K562 (cell line): ENCODE measurements around the gene ZNF839. TPM values are rescaled to one million over a fixed set of nuclear protein-coding genes. Genes with fewer than 3 reads are reported as not detected.

Source experiments
- ARID2 ChIP-seq: fragments of 450-650 bp; IDR thresholded peaks from 2 replicates; pipeline ENCODE4 v1.6.1; 2017; ENCODE audit warnings: antibody characterized with exemption, mild to moderate bottlenecking
- ATF7 ChIP-seq: fragments of 450-650 bp; IDR thresholded peaks from 2 replicates; pipeline ENCODE4 v1.7.1; 2014; ENCODE audit warnings: mild to moderate bottlenecking, moderate library complexity
- C11orf30 ChIP-seq: fragments of 450-650 bp; IDR thresholded peaks from 2 replicates; pipeline ENCODE4 v1.6.1; 2016; ENCODE audit warnings: low read depth, mild to moderate bottlenecking
- CBX3 ChIP-seq, 2 experiments: IDR thresholded peaks; 1 replicate in 1 of 2; 2 replicates in 1 of 2; pipeline ENCODE4 v1.6.1; 2012; ENCODE audit warnings: inconsistent platforms in 2 of 2, low read length in 2 of 2, borderline replicate concordance in 1 of 2, control low read depth in 1 of 2
- CHD1 ChIP-seq: fragments of 200-600 bp; sonication (generic); IDR thresholded peaks from one replicate; pipeline ENCODE4 v1.6.1; 2012; ENCODE audit warnings: mild to moderate bottlenecking, moderate library complexity, low read length, inconsistent platforms
- CREB3L1 ChIP-seq: fragments of 450-650 bp; IDR thresholded peaks from 2 replicates; pipeline ENCODE4 v1.6.1; 2014; ENCODE audit warnings: low read depth, mild to moderate bottlenecking, moderate library complexity, borderline replicate concordance
- CREM ChIP-seq: IDR thresholded peaks from 2 replicates; pipeline ENCODE4 v1.6.1; 2014; ENCODE audit warnings: antibody characterized with exemption, low read depth
- FOXK2 ChIP-seq, 2 experiments: fragments of 450-650 bp; IDR thresholded peaks in 1 of 2; conservative IDR thresholded peaks in 1 of 2; 2 replicates each; pipeline ENCODE4 v1.6.1; 2016; ENCODE audit warnings: low read depth in 2 of 2, mild to moderate bottlenecking in 1 of 2
- FOXP1 ChIP-seq: sonication (generic); formaldehyde crosslinking; IDR thresholded peaks from 2 replicates; pipeline ENCODE4 v1.8.0; 2022; ENCODE audit warnings: mild to moderate bottlenecking, missing genetic modification reagents
- GATAD2B ChIP-seq: fragments of 450-650 bp; IDR thresholded peaks from 2 replicates; pipeline ENCODE4 v1.6.1; 2017; ENCODE audit warnings: mild to moderate bottlenecking, borderline replicate concordance
- HNRNPLL ChIP-seq: fragments of 200-400 bp; formaldehyde crosslinking; IDR thresholded peaks from 2 replicates; pipeline ENCODE4 v1.6.1; 2017; ENCODE audit warnings: low read length, low read depth, mild to moderate bottlenecking; ENCODE audit not compliant: poor library complexity, severe bottlenecking
- MAX ChIP-seq: sonication (generic); formaldehyde crosslinking; IDR thresholded peaks from 2 replicates; pipeline ENCODE4 v1.9.0; 2022; ENCODE audit warnings: mild to moderate bottlenecking, missing genetic modification reagents
- NFIC ChIP-seq: fragments of 450-650 bp; IDR thresholded peaks from 2 replicates; pipeline ENCODE4 v1.6.1; 2017; ENCODE audit warnings: mild to moderate bottlenecking, inconsistent platforms
- NFYB ChIP-seq: IDR thresholded peaks from 2 replicates; pipeline ENCODE4 v1.6.1; 2011; ENCODE audit warnings: mild to moderate bottlenecking, moderate library complexity; ENCODE audit not compliant: insufficient read length; ENCODE audit errors: extremely low read depth
- NR2C2 ChIP-seq, 2 experiments: fragments of 200-800 bp in 1 of 2; sonication (Bioruptor generic) in 1 of 2; sonication (generic) in 1 of 2; formaldehyde crosslinking in 1 of 2; IDR thresholded peaks; 2 replicates each; pipeline versions ENCODE4 v1.6.1 to v1.8.0; 2016 to 2022; ENCODE audit warnings: mild to moderate bottlenecking in 1 of 2, missing compliant biosample characterization in 1 of 2, missing genetic modification characterization in 1 of 2, missing genetic modification reagents in 1 of 2
- RAD21 ChIP-seq, 2 experiments: fragments of 250-450 bp in 1 of 2; fragments of 450-650 bp in 1 of 2; sonication (Bioruptor Pico) in 1 of 2; formaldehyde crosslinking in 1 of 2; IDR thresholded peaks in 1 of 2; conservative IDR thresholded peaks in 1 of 2; 2 replicates each; pipeline versions ENCODE4 v1.4.0 to v1.8.0; 2020 to 2022; ENCODE audit warnings: mild to moderate bottlenecking in 2 of 2, moderate library complexity in 1 of 2
- RBBP5 ChIP-seq: fragments of 200-600 bp; sonication (generic); IDR thresholded peaks from 2 replicates; pipeline ENCODE4 v1.6.1; 2012; ENCODE audit warnings: borderline replicate concordance, mild to moderate bottlenecking, low read length, control low read depth, inconsistent platforms; ENCODE audit not compliant: insufficient read depth, poor library complexity, severe bottlenecking
- SP1 ChIP-seq: sonication (generic); formaldehyde crosslinking; IDR thresholded peaks from 2 replicates; pipeline ENCODE4 v1.8.1; 2022; ENCODE audit warnings: mild to moderate bottlenecking, missing genetic modification reagents
- TOE1 ChIP-seq, 2 experiments: fragments of 450-650 bp in 1 of 2; sonication (generic) in 1 of 2; formaldehyde crosslinking in 1 of 2; IDR thresholded peaks; 2 replicates each; pipeline versions ENCODE4 v1.7.1 to v1.8.0; 2016 to 2022; ENCODE audit warnings: borderline replicate concordance in 2 of 2, mild to moderate bottlenecking in 2 of 2, antibody characterized with exemption in 1 of 2, inconsistent platforms in 1 of 2, low read depth in 1 of 2, missing genetic modification reagents in 1 of 2, moderate library complexity in 1 of 2
- ZNF639 ChIP-seq, 2 experiments: fragments of 200-800 bp in 1 of 2; sonication (Bioruptor generic) in 1 of 2; sonication (generic) in 1 of 2; formaldehyde crosslinking in 1 of 2; IDR thresholded peaks in 1 of 2; conservative IDR thresholded peaks in 1 of 2; 2 replicates each; pipeline versions ENCODE4 v1.5.0 to v1.6.1; 2016 to 2020; ENCODE audit warnings: missing compliant biosample characterization in 1 of 2, missing genetic modification characterization in 1 of 2, missing genetic modification reagents in 1 of 2
- polyA plus RNA-seq, 8 experiments: library from polyadenylated mRNA; depleted of rRNA in 4 of 8; stranded (reverse) in 5 of 8; unstranded in 3 of 8; fragments of >200 nt; fragmentation: Nextera tagmentation in 2 of 8; fragmentation: Illumina TruSeq in 1 of 8; extraction: Ambion mirVana in 2 of 8; extraction: Trizol in 1 of 8; gene quantifications; 2 replicates each; pipeline versions ENCODE4 v1.2.1 to v1.2.3, GENCODE V29; 2011 to 2014; ENCODE audit warnings: inconsistent platforms in 1 of 8, missing spikeins in 1 of 8
- total RNA-seq, 7 experiments: library from RNA; depleted of rRNA in 6 of 7; stranded (reverse); fragments of >200 nt in 6 of 7; fragmentation: Illumina TruSeq in 2 of 7; extraction: Trizol in 2 of 7; gene quantifications; 2 replicates each; pipeline versions ENCODE4 v1.2.1 to v1.2.3, GENCODE V29; 2011 to 2021; ENCODE audit warnings: low replicate concordance in 1 of 7

The ZNF839 gene
- total and polyA plus RNA-seq, 9 of the 15 experiments (the other 6 are each of a cell fraction or from before 2014, with no cell fraction given), result 0.42 to 8.4 (median 5.7) TPM

- TF ChIP-seq RAD21 (CRISPR knock-in tag; conservative IDR thresholded peaks at IDR 0.05 in 1 of 2, IDR thresholded peaks at IDR 0.05 in 1 of 2), result peak; percentile 81 to 88
- TF ChIP-seq ARID2, result peak; percentile 38; the same call in 1 of the 2 replicates
- TF ChIP-seq C11orf30, result peak; percentile 32; the same call in 1 of the 2 replicates
- peak; percentile 48; the same call in 1 of the 2 replicates for TF ChIP-seq GATAD2B
- 0 out of 4 replicates have a peak, but pooled peaks of 1 of the 2 experiments have one; percentile 42 for TF ChIP-seq ZNF639 (CRISPR knock-in tag; conservative IDR thresholded peaks at IDR 0.05 in 1 of 2, IDR thresholded peaks at IDR 0.05 in 1 of 2)
- TF ChIP-seq CREB3L1, result no peak
- TF ChIP-seq MAX (CRISPR knock-in tag), result peak; percentile 88
- peak; percentile 60; the same call in 1 of the 2 replicates for TF ChIP-seq ATF7
- TF ChIP-seq NR2C2 (CRISPR knock-in tag; IDR thresholded peaks at IDR 0.05), result 0 out of 2 replicates have a peak, but pooled peaks have one; percentile 21
- TF ChIP-seq NR2C2 (tag; IDR thresholded peaks at IDR 0.05), result no peak
- peak; percentile 40; the same call in 1 of the 2 replicates for TF ChIP-seq NFIC
- peak in 1 of 2 experiments; percentile 43; a peak in 1 of 3 replicates for TF ChIP-seq CBX3 (IDR thresholded peaks at IDR 0.05; ENCODE audit: borderline replicate concordance in 1 of 2, low read length in 2 of 2)
- no peak for TF ChIP-seq RBBP5
- TF ChIP-seq FOXP1 (CRISPR knock-in tag), result peak; percentile 58; the same call in 1 of the 2 replicates
- 0 out of 2 replicates have a peak, but pooled peaks have one; percentile 46 for TF ChIP-seq SP1 (CRISPR knock-in tag)
- TF ChIP-seq CHD1, result no peak
- TF ChIP-seq FOXK2 (conservative IDR thresholded peaks at IDR 0.05 in 1 of 2, IDR thresholded peaks at IDR 0.05 in 1 of 2; ENCODE audit: low read depth in 2 of 2), result 0 out of 4 replicates have a peak, but pooled peaks of 1 of the 2 experiments have one; percentile 22
- TF ChIP-seq NFYB, result no peak
- peak; percentile 45; the same call in 1 of the 2 replicates for TF ChIP-seq TOE1 (IDR thresholded peaks at IDR 0.05; ENCODE audit: borderline replicate concordance)
- no peak for TF ChIP-seq TOE1 (CRISPR knock-in tag; IDR thresholded peaks at IDR 0.05; ENCODE audit: borderline replicate concordance, low read depth)
- peak; percentile 38 for TF ChIP-seq HNRNPLL
- TF ChIP-seq CREM, result peak; percentile 74
Measured at GRCh38 chr14:102314242-102315011, 5.1 kb upstream of the ZNF839 start (continued).
